ENCODE data around the gene PSMG3. TPM values are rescaled to one million over a fixed set of nuclear protein-coding genes. Genes with fewer than 3 reads are reported as not detected.

The PSMG3 gene
- total and polyA plus RNA-seq, 2 of the 8 experiments (the other 6 are each of a cell fraction or from before 2014, with no cell fraction given) = 30.2 to 62.0 TPM

GRCh38 chr7:1546909-1547776, 22.7 kb downstream of the PSMG3 start (continued):
- no peak for TF ChIP-seq BACH1 (IDR thresholded peaks at IDR 0.05; ENCODE audit: low read length)
- no peak for TF ChIP-seq TEAD4 (IDR thresholded peaks at IDR 0.05; ENCODE audit: low read depth, low read length)
- TF ChIP-seq NRF1 (IDR thresholded peaks at IDR 0.05; ENCODE audit: low read depth, low read length) = no peak
- no peak for TF ChIP-seq BRCA1 (IDR thresholded peaks at IDR 0.05; ENCODE audit: low read depth, low read length)
- TF ChIP-seq SIRT6 (IDR thresholded peaks at IDR 0.05; ENCODE audit: low read length) = no peak
- TF ChIP-seq CBX8 (IDR thresholded peaks at IDR 0.05; ENCODE audit: borderline replicate concordance, low read depth, low read length) = no peak
- no peak for TF ChIP-seq ZNF274 (IDR thresholded peaks at IDR 0.05; ENCODE audit: borderline replicate concordance, extremely low read depth, low read length)
